Epithelial cell of proximal tubule (primary cell): ENCODE measurements around the gene ISM2. TPM values are rescaled to one million over a fixed set of nuclear protein-coding genes. Genes with fewer than 3 reads are reported as not detected.

Experiments used
- DNase-seq: peaks from one replicate; pipeline ENCODE4 v3.0.0-alpha.2; 2011; ENCODE audit warnings: low read depth
- H3K4me3 ChIP-seq: 2 replicates; pipeline ENCODE4 v1.5.1; 2011; ENCODE audit warnings: low read depth, mild to moderate bottlenecking, low read length
- total RNA-seq: library from RNA; depleted of rRNA; stranded (reverse); fragments of >200 nt; gene quantifications from 2 replicates; pipeline ENCODE4 v1.2.3, GENCODE V29; 2015
- TF ChIP-seq, protein P1 (sequence below): conservative IDR thresholded peaks from 2 replicates; pipeline ENCODE4 v1.5.1; 2012; ENCODE audit warnings: low read depth, mild to moderate bottlenecking, low read length

Gene ISM2
- total RNA-seq, 1 donor from 2014 or later, result 0.75 TPM

DNA sequence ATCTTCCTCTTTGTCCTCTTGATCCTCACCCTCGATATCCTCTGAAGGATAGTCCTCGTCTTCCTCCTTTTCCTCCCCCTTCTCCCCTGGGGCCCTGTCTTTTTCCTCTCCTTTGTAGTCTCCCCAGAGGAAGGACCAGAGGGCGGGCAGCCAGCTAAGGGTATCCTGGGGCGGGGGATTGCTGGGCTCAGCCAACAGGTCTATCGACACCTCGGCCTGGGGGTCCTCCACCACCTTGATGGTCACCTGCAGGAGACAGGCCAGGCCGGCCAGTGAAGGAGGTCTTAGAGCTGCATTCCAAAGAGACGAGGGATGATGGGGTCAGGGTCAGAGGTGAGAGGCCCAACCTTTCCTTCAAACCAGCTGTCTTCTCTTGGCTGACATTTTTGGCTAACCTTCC is 16.2 kb downstream of the ISM2 start:
- TF ChIP-seq, protein P1, sequence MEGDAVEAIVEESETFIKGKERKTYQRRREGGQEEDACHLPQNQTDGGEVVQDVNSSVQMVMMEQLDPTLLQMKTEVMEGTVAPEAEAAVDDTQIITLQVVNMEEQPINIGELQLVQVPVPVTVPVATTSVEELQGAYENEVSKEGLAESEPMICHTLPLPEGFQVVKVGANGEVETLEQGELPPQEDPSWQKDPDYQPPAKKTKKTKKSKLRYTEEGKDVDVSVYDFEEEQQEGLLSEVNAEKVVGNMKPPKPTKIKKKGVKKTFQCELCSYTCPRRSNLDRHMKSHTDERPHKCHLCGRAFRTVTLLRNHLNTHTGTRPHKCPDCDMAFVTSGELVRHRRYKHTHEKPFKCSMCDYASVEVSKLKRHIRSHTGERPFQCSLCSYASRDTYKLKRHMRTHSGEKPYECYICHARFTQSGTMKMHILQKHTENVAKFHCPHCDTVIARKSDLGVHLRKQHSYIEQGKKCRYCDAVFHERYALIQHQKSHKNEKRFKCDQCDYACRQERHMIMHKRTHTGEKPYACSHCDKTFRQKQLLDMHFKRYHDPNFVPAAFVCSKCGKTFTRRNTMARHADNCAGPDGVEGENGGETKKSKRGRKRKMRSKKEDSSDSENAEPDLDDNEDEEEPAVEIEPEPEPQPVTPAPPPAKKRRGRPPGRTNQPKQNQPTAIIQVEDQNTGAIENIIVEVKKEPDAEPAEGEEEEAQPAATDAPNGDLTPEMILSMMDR, result no peak
- H3K4me3 ChIP-seq, result no peak overlapping the region
- DNase-seq, result no peak

DNA sequence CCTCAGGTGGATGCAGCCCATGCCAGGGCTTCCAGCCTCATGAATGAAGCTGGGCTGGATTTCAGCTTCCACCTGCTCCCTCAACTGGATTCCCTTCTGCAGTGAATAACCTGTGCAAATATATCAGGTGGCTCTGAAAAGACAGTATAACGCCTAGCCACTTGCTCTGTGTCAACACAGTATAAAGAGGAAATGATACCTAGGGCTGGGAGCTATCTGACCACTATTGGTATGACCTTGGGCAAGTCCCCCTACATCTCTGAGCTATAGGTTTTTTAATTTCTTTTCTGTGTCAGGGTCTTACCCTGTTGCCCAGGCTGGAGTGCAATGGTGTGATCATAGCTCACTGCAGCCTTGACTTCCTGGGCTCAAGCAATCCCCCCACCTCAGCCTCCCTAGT is 19.8 kb downstream of the ISM2 start:
- DNase-seq, result no peak
- TF ChIP-seq, protein P1, result no peak

DNA sequence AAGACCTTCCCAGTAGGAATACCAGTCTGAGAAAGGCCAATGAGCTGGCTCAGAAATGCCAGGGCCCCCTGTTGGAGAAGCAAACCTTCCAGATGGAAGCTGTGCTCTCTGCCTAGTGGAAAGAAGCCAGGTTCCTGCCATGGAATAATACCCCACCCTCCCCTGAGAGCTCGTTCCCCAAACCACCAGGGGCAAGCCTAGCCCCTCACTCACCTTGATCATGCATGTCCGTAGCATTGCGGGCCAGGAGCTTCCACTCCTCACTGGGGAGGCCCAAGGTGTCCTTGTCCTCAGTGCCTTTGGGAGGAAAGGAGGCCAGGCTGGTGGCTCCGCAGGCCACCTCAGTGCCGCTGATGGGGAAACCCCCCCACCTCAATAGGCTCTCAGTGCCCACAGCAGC is 20.6 kb downstream of the ISM2 start:
- TF ChIP-seq, protein P1, result no peak

More for the DNA sequence above, 19.8 kb downstream of the ISM2 start:
- H3K4me3 ChIP-seq, result no peak overlapping the region

DNA sequence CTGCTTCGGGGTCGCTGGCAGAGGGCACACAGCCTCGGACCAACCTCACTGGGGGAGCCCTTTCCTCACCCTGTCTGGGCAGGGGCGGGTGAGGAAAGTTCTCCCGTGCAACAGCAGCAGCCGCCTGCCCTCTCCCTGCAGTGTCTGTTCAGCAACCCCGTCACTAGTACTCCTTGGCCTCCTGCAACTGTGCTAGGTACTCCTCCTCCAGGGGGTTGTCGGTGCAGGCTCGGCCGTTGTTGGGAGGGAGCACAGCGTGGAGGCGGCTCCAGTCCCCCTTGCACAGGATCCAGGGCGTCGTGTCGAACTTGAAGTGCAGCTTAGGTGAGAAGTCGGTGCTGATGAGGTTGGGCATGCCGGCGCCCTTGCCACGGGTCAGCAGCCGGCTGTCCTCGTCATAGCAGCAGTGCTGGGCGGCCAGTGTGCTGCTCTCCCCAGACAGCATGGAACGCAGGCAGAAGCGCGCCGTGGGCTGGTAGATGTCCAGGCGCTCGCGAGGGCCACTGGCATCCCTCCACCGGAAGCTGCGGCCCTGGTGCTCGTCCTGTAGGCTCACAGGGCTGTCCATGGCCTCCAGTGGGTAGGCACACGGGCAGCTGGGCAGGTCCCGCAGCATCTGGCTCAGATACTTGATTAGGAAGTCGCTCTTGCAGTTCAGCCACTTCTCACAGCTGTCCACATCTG is 23.0 kb downstream of the ISM2 start:
- DNase-seq, result no peak
- TF ChIP-seq, protein P1, result no peak
- H3K4me3 ChIP-seq, result no peak overlapping the region

More for the DNA sequence above, 20.6 kb downstream of the ISM2 start:
- no peak overlapping the region for H3K4me3 ChIP-seq
- no peak for DNase-seq

DNA sequence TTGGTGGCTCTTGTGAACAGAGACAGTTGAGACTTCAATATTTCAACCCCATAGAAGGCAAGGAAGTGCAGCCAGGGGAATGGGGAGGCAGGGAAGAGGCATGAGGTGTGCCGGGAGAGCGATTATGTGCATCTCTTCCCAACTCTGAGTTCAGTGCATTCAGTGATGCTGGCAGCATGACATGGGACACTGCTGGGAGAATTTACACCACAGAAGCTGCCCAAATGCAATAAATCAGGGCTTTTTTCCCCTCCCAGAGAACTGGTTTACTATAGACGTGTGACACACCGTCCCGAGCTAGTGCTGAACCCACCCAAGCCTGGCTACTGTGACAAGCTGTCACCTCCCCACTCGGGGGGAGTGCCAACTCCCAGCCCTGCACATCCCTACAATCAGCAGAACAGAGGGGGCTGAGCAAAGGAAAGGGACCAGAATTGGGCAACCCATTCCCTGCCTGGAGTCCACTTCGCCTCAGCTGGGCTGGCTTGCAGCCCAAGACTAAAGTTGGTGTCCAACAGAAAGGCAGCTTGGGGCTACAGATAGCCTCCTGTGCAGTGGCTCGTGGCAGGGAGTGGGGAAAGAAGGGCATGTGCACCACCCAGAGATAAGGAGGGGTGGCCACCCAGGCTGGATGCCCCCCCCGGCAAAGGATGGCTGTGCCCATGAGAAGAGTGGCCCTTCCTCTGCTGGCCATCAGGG is 24.0 kb downstream of the ISM2 start:
- TF ChIP-seq, protein P1, result no peak
- no peak overlapping the region for H3K4me3 ChIP-seq
- no peak for DNase-seq

DNA sequence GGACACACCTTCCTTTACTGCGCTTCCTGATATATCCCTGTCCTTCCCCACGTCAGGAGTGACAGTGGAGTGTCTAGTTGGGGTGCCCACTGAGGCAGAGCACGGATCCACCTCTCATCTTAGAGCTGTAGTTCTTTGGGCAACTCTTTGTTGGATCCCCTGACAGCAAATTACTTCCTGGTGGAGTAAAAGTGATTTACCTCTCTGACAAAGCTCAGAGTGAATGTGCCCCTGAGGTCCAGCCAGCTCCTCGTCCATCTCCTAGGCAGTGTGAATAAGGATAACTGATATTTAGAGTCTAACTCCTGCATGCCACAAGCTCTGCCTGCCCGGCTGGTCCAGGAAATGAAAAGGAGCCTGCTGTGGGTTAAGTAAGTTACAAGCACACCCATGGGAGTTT is 24.7 kb downstream of the ISM2 start:
- TF ChIP-seq, protein P1, result no peak
- DNase-seq, result no peak
- no peak overlapping the region for H3K4me3 ChIP-seq
